Measurements from ENCODE around the gene GAGE10. TPM values are rescaled to one million over a fixed set of nuclear protein-coding genes. Genes with fewer than 3 reads are reported as not detected.

Gene GAGE10
- total and polyA plus RNA-seq, 9 of the 15 experiments (the other 6 are each of a cell fraction or from before 2014, with no cell fraction given) = 0.80 to 3.1 (median 0.96) TPM; not detected in 4

GRCh38 chrX:49271341-49271740 is 32.1 kb upstream of the GAGE10 start (continued):
- no peak for TF ChIP-seq ZNF699 (CRISPR knock-in tag; IDR thresholded peaks at IDR 0.05; ENCODE audit: insufficient replicate concordance)
- TF ChIP-seq ZKSCAN8 (CRISPR knock-in tag; IDR thresholded peaks at IDR 0.05) = no peak
- TF ChIP-seq ATF4 (CRISPR knock-in tag; IDR thresholded peaks at IDR 0.05) = no peak
- no peak for TF ChIP-seq STAT5A (IDR thresholded peaks at IDR 0.05; ENCODE audit: borderline replicate concordance, low read length)
- TF ChIP-seq HDAC2 (IDR thresholded peaks at IDR 0.05) = 0 out of 2 replicates have a peak, but pooled peaks have one; percentile 23
- no peak for TF ChIP-seq MIER1 (IDR thresholded peaks at IDR 0.05; ENCODE audit: low read depth)
- TF ChIP-seq KAT8 (IDR thresholded peaks at IDR 0.05; ENCODE audit: low read depth) = no peak

- ChIA-PET CTCF (ENCODE audit: low intra/inter-chr PET ratio) (no interaction called here), POLR2A (interaction anchor here (0.6 to 0.9 kb wide), 3 partner anchors 10 to 44 kb away, joined by 3 to 5 read pairs (median 4); no protein-coding TSS in a partner anchor)
- peaks cover 31 to 32% of the 10 kb centered on the region in 2 experiments; a peak in 4 of 5 replicates for H3K4me1 ChIP-seq (replicated peaks in 1 of 2; ENCODE audit: control insufficient read depth in 2 of 2, insufficient read depth in 2 of 2, low read length in 2 of 2)
- DNase-seq (ENCODE audit: extremely low read depth in 1 of 4, low spot score in 3 of 4) (no peak), FAIRE-seq (no peak), ATAC-seq (no peak)
- H3K4me3 ChIP-seq = no peak overlapping the region
- WGBS (ENCODE audit: insufficient coverage, low coverage, missing lambda C conversion rate) = 33% methylated on average over 6 of the region's 6 CpGs
- H2AFZ ChIP-seq (ENCODE audit: low read depth, low read length) = no peak overlapping the region
- peaks cover 32% of the 10 kb centered on the region for H3K79me2 ChIP-seq (ENCODE audit: control insufficient read depth, insufficient read depth, low read length)
- H3K36me3 ChIP-seq (ENCODE audit: control insufficient read depth, insufficient read depth, low read length) = 0 out of 3 replicates have a peak, but pooled peaks cover 3% of the 10 kb centered on the region
- H3K9ac ChIP-seq (ENCODE audit: insufficient read depth in 1 of 2, low read depth in 2 of 2, low read length in 2 of 2) = peak overlapping the region in 1 of 2 experiments; percentile 14; a peak in 2 of 4 replicates
- H3K9me3 ChIP-seq (replicated peaks; ENCODE audit: control insufficient read depth, insufficient read depth, low read depth, low read length) = no peaks in the 10 kb centered on the region
- BruUV-seq (replicated peaks) = no TSS peak
- no peaks in the 10 kb centered on the region for H3K27me3 ChIP-seq (ENCODE audit: control insufficient read depth in 2 of 2, insufficient read depth in 2 of 2, low read length in 2 of 2)
- no peaks in the 10 kb centered on the region for H3K9me1 ChIP-seq (ENCODE audit: control insufficient read depth, insufficient read depth, low read length)
- intact Hi-C loops (cut with micrococcal nuclease) = no loop called here
- in situ Hi-C loops (cut with MboI) = no loop called here
- no peak overlapping the region for H3K27ac ChIP-seq (ENCODE audit: extremely low read depth, low read depth, low read length)
- no peaks in the 10 kb centered on the region for H4K20me1 ChIP-seq (replicated peaks; ENCODE audit: control insufficient read depth, insufficient read depth, low read length)
- H3K4me2 ChIP-seq (ENCODE audit: insufficient read depth, low read length) = peak overlapping the region; percentile 90
- TF ChIP-seq RCOR1 (IDR thresholded peaks at IDR 0.05; ENCODE audit: borderline replicate concordance in 1 of 2, low read depth in 2 of 2, low read length in 2 of 2) (no peak), NKRF (IDR thresholded peaks at IDR 0.05; ENCODE audit: borderline replicate concordance) (no peak), HOMEZ (CRISPR knock-in tag; IDR thresholded peaks at IDR 0.05) (no peak), ZNF79 (CRISPR knock-in tag; IDR thresholded peaks at IDR 0.05; ENCODE audit: low read depth) (no peak), ESRRB (CRISPR knock-in tag; IDR thresholded peaks at IDR 0.05; ENCODE audit: borderline replicate concordance) (no peak), ZBTB12 (CRISPR knock-in tag; IDR thresholded peaks at IDR 0.05) (no peak), IFI16 (CRISPR knock-in tag; IDR thresholded peaks at IDR 0.05) (no peak), ZNF699 (CRISPR knock-in tag; IDR thresholded peaks at IDR 0.05; ENCODE audit: insufficient replicate concordance) (no peak), JUNB (CRISPR knock-in tag; conservative IDR thresholded peaks at IDR 0.05) (no peak), EGR1 (conservative IDR thresholded peaks at IDR 0.05) (no peak), ZEB2 (IDR thresholded peaks at IDR 0.05) (no peak)
Measured at GRCh38 chrX:49272421-49272820, 31.0 kb upstream of the GAGE10 start.
